Hepatocyte (in vitro differentiated cells): ENCODE data around the gene ATAD3C. TPM values are rescaled to one million over a fixed set of nuclear protein-coding genes. Genes with fewer than 3 reads are reported as not detected.

ENCODE experiments used
- DNase-seq: peaks from one replicate; pipeline ENCODE4 v3.0.0-alpha.2; 2016; ENCODE audit warnings: low spot score
- H2AFZ ChIP-seq: fragments of 200-600 bp; sonication (generic); 2 replicates; pipeline ENCODE4 v1.6.0; 2016; ENCODE audit warnings: antibody characterized with exemption, mild to moderate bottlenecking
- H3K27ac ChIP-seq: fragments of 200-600 bp; sonication (generic); 2 replicates; pipeline ENCODE4 v1.5.1; 2016; ENCODE audit warnings: mild to moderate bottlenecking
- H3K27me3 ChIP-seq: fragments of 200-600 bp; sonication (generic); 2 replicates; pipeline ENCODE4 v1.6.1; 2016
- H3K36me3 ChIP-seq: fragments of 200-600 bp; sonication (generic); replicated peaks from 2 replicates; pipeline ENCODE4 v1.5.1; 2016; ENCODE audit warnings: low read depth; ENCODE audit not compliant: insufficient read depth
- H3K4me1 ChIP-seq: fragments of 200-600 bp; sonication (generic); 2 replicates; pipeline ENCODE4 v1.5.1; 2016; ENCODE audit warnings: mild to moderate bottlenecking, moderate library complexity; ENCODE audit not compliant: insufficient read depth
- H3K4me2 ChIP-seq: fragments of 200-600 bp; sonication (generic); 2 replicates; pipeline ENCODE4 v1.6.0; 2016
- H3K4me3 ChIP-seq: fragments of 200-600 bp; sonication (generic); 2 replicates; pipeline ENCODE4 v1.5.1; 2016; ENCODE audit warnings: mild to moderate bottlenecking
- H3K79me2 ChIP-seq: fragments of 200-600 bp; sonication (generic); 2 replicates; pipeline ENCODE4 v1.6.0; 2017; ENCODE audit warnings: mild to moderate bottlenecking
- H3K9me2 ChIP-seq: fragments of 200-600 bp; sonication (generic); replicated peaks from 2 replicates; pipeline ENCODE4 v1.6.0; 2017; ENCODE audit warnings: mild to moderate bottlenecking; ENCODE audit not compliant: insufficient read depth
- H3K9me3 ChIP-seq: fragments of 200-600 bp; sonication (generic); 2 replicates; pipeline ENCODE4 v1.5.1; 2016; ENCODE audit warnings: low read depth, mild to moderate bottlenecking
- H4K20me1 ChIP-seq: fragments of 200-600 bp; sonication (generic); 2 replicates; pipeline ENCODE4 v1.6.0; 2016; ENCODE audit warnings: mild to moderate bottlenecking; ENCODE audit not compliant: insufficient read depth, poor library complexity, severe bottlenecking
- EZH2 ChIP-seq: fragments of 200-600 bp; sonication (generic); IDR thresholded peaks from 2 replicates; pipeline ENCODE4 v1.6.1; 2016; ENCODE audit warnings: antibody characterized with exemption, mild to moderate bottlenecking, borderline replicate concordance
- EZH2phosphoT487 ChIP-seq: fragments of 200-600 bp; sonication (generic); IDR thresholded peaks from one replicate; pipeline ENCODE4 v1.6.1; 2018; ENCODE audit warnings: antibody characterized with exemption, mild to moderate bottlenecking, low read depth, moderate library complexity; ENCODE audit not compliant: unreplicated experiment, severe bottlenecking
- WGBS: methylation state at CpG from one replicate; pipeline ENCODE4 v1.1.6; 2016; ENCODE audit warnings: low lambda C conversion rate; ENCODE audit errors: missing lambda C conversion rate; 5-methylcytosine and 5-hydroxymethylcytosine counted together
- polyA plus RNA-seq: library from polyadenylated mRNA; unstranded; fragments of >200 nt; fragmentation: Nextera tagmentation; extraction: Ambion mirVana; gene quantifications from 2 replicates; pipeline ENCODE4 v1.2.1, GENCODE V29; 2016
- total RNA-seq: library from RNA; depleted of rRNA; stranded (reverse); fragments of >200 nt; gene quantifications from 2 replicates; pipeline ENCODE4 v1.2.3, GENCODE V29; 2014
- TF ChIP-seq, protein P1 (sequence below): fragments of 200-600 bp; sonication (generic); IDR thresholded peaks from 2 replicates; pipeline ENCODE4 v1.5.1; 2016; ENCODE audit warnings: antibody characterized with exemption, mild to moderate bottlenecking; ENCODE audit not compliant: poor library complexity

Gene ATAD3C
- total and polyA plus RNA-seq, 2 experiments from 2014 or later: 0.10 to 1.2 TPM

DNA sequence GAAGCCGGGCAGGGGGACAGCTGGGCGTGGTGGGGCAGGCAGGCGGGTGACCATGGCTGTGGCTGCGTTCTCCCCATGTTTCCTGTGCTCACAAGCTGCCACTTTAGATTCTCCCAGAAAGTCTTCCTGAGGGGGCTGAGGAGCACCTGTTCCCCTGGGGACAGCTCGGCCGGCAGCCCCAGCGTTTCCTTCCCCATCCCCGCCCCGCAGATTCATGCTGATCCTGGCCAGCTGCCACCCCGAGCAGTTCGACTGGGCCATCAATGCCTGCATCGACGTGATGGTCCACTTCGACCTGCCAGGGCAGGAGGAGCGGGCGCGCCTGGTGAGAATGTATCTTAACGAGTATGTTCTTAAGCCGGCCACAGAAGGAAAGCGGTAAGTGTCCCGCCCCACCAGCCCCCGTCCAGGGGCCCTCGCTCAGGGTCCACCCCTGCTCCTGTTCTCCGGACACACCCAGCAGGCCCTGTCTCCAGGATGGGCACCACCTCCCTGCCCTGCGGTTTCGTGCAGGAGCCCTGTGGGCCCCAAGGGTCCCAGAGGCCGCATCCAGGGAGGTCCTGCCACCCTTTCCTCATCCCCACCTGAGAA is 11.1 kb downstream of the ATAD3C start:
- H2AFZ ChIP-seq: no peak overlapping the region
- H3K9me3 ChIP-seq: no peaks in the 10 kb centered on the region
- DNase-seq: no peak
- no peaks in the 10 kb centered on the region for H3K79me2 ChIP-seq
- WGBS: 94% methylated on average over 11 of the region's 27 CpGs
- no peaks in the 10 kb centered on the region for H4K20me1 ChIP-seq
- H3K27ac ChIP-seq: no peak overlapping the region
- TF ChIP-seq EZH2phosphoT487: no peak
- TF ChIP-seq, protein P1, sequence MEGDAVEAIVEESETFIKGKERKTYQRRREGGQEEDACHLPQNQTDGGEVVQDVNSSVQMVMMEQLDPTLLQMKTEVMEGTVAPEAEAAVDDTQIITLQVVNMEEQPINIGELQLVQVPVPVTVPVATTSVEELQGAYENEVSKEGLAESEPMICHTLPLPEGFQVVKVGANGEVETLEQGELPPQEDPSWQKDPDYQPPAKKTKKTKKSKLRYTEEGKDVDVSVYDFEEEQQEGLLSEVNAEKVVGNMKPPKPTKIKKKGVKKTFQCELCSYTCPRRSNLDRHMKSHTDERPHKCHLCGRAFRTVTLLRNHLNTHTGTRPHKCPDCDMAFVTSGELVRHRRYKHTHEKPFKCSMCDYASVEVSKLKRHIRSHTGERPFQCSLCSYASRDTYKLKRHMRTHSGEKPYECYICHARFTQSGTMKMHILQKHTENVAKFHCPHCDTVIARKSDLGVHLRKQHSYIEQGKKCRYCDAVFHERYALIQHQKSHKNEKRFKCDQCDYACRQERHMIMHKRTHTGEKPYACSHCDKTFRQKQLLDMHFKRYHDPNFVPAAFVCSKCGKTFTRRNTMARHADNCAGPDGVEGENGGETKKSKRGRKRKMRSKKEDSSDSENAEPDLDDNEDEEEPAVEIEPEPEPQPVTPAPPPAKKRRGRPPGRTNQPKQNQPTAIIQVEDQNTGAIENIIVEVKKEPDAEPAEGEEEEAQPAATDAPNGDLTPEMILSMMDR: no peak
- TF ChIP-seq EZH2: no peak
- H3K4me3 ChIP-seq: no peak overlapping the region
- H3K27me3 ChIP-seq: no peaks in the 10 kb centered on the region
- no peak overlapping the region for H3K4me2 ChIP-seq
- no peaks in the 10 kb centered on the region for H3K9me2 ChIP-seq
- no peaks in the 10 kb centered on the region for H3K36me3 ChIP-seq
- H3K4me1 ChIP-seq: no peaks in the 10 kb centered on the region

DNA sequence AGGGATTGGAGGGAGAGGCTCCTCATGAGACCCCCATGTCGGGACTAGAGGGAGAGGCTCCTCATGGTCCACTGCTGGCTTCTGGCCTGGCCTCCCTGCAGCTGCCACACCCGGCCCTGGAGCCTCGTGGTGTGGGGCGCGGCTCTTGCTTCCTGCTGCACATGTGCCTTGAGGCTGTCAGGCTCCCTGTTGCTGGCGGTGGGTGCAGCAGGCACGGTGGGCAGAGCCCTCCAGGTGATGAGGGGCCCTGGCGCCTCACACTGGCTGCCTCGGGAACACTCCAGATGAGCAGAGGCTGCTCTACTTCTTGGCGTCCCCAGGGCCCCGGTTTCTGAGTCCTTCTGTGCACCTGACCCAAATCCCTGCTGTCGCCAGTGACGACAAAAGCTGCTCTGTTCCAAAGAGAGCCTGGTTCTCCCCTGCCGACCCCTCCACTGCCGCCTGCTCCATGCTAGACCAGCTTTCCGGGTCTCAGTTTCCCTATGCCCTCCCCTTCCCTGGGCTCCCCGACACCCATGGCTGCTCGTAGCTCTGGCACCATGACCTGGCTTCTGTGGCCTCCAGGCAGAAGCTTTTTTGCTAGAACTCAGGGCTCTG is 12.3 kb downstream of the ATAD3C start:
- Histone ChIP-seq H2AFZ (no peak overlapping the region), H3K4me1 (no peaks in the 10 kb centered on the region), H3K79me2 (no peaks in the 10 kb centered on the region), H3K9me3 (no peaks in the 10 kb centered on the region), H3K4me2 (no peak overlapping the region), H4K20me1 (no peaks in the 10 kb centered on the region), H3K9me2 (no peaks in the 10 kb centered on the region), H3K36me3 (no peaks in the 10 kb centered on the region), H3K27ac (no peak overlapping the region), H3K4me3 (no peak overlapping the region), H3K27me3 (no peaks in the 10 kb centered on the region)
- 80% methylated on average over 17 of the region's 18 CpGs for WGBS
- TF ChIP-seq EZH2phosphoT487: no peak
- TF ChIP-seq EZH2: no peak
- TF ChIP-seq, protein P1: no peak
- DNase-seq: no peak

DNA sequence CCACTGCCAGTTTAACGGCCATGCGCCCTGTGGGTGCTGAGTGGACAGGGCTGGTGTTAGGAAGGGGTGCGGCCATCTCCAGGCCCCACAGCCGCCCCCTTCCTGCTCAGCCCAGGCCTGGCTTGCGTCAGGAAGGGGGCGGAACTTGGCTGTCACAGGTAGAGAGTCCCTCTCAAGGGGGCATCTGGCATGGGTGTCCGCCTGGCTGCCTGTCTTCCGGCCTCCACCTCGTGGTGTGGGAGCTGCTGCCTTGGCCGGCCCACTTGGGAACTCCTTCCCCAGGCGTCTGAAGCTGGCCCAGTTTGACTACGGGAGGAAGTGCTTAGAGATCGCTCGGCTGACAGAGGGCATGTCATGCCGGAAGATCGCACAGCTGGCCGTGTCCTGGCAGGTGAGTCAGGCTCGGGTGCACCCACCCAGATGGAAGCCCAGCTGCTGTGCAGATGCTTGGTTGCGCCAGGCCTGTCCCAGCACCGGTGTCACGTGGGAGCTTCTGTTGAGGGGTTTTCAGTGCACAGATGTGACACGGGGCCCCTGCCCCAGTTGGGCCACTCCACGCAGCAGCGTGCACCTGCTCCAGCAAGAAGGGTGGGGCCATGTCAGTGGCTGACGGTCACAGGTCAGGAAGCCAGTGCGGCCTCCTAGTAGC is 13.0 kb downstream of the ATAD3C start:
- Histone ChIP-seq H3K4me3 (no peak overlapping the region), H4K20me1 (no peaks in the 10 kb centered on the region), H2AFZ (no peak overlapping the region), H3K4me1 (no peaks in the 10 kb centered on the region), H3K36me3 (no peaks in the 10 kb centered on the region), H3K79me2 (no peaks in the 10 kb centered on the region), H3K27ac (no peak overlapping the region), H3K9me3 (no peaks in the 10 kb centered on the region), H3K27me3 (no peaks in the 10 kb centered on the region), H3K4me2 (no peak overlapping the region), H3K9me2 (no peaks in the 10 kb centered on the region)
- WGBS: 81% methylated on average over 26 of the region's 26 CpGs
- TF ChIP-seq, protein P1: no peak
- TF ChIP-seq EZH2phosphoT487 (no peak), EZH2 (no peak)
- no peak for DNase-seq
